ENCODE results near the gene ZNF639. TPM values are rescaled to one million over a fixed set of nuclear protein-coding genes. Genes with fewer than 3 reads are reported as not detected.

ZNF639 gene
- total RNA-seq, 6 experiments from 2014 or later, result 12.0 to 20.7 (median 14.7) TPM

GRCh38 chr3:179288845-179289244 is 34.0 kb upstream of the ZNF639 start:
- ATAC-seq, result no peak
- Histone ChIP-seq H3K9me3 (no peaks in the 10 kb centered on the region), H3K4me1 (no peaks in the 10 kb centered on the region), H3K27me3 (no peaks in the 10 kb centered on the region), H3K27ac (no peak overlapping the region), H3K36me3 (no peaks in the 10 kb centered on the region), H3K4me3 (no peak overlapping the region)
- 57% methylated on average over 4 of the region's 4 CpGs for WGBS (ENCODE audit: insufficient coverage, low coverage, low lambda C conversion rate, missing lambda C conversion rate)
- DNase-seq, result no peak
- intact Hi-C loops (cut with DNase I), result no loop called here
- no peak for TF ChIP-seq CTCF (IDR thresholded peaks at IDR 0.05)
- TF ChIP-seq POLR2A (IDR thresholded peaks at IDR 0.05), result no peak

DNA sequence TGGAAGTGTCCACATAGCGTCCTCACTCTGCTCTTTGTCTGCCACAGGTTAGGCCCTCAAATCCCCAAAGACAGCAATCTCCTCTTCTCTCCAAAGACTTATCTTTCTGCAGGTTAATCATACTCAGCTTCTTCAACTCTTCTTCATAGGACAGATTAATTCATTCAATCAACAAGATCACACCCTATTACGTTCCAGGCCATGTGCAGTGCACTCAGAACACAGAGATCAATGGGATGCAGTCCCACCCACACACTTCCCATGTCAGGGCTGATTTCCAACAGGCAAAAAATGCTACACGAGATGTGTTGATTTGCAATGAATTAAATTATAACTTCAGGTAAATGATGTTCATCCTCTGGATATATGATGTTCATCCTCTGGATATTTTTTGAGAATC is 33.5 kb upstream of the ZNF639 start:
- no peak overlapping the region for H3K27ac ChIP-seq
- no peak for DNase-seq
- H3K36me3 ChIP-seq, result no peaks in the 10 kb centered on the region
- no peak for ATAC-seq
- no peaks in the 10 kb centered on the region for H3K9me3 ChIP-seq
- WGBS (ENCODE audit: insufficient coverage, low coverage, low lambda C conversion rate, missing lambda C conversion rate), result 35% methylated on average over 3 of the region's 3 CpGs
- no peaks in the 10 kb centered on the region for H3K27me3 ChIP-seq
- intact Hi-C loops (cut with DNase I), result no loop called here
- TF ChIP-seq CTCF (IDR thresholded peaks at IDR 0.05) (no peak), POLR2A (IDR thresholded peaks at IDR 0.05) (no peak)
- H3K4me3 ChIP-seq, result no peak overlapping the region
- no peaks in the 10 kb centered on the region for H3K4me1 ChIP-seq

DNA sequence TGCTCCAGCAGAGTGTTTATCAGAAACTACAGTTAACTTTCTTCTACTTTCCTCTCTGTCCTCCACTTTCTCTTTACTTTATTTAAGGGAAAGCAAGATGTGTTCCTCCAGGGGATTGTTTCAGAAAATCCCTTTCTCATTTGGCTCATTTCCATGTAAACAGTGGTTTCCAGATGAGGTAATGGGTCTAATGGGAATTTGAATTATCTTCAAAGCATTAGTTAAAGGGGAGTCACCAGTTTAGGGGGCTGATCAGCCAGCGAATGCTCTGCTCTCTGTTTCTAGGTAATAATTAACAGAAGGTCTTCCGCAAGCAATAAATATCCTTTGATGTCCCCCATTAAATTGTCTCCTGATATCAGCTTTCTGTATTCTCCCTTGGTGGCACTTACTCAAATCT is 30.4 kb upstream of the ZNF639 start:
- ATAC-seq (no peak), DNase-seq (no peak)
- WGBS (ENCODE audit: insufficient coverage, low coverage, low lambda C conversion rate, missing lambda C conversion rate), result 56% methylated on average over 2 of the region's 2 CpGs
- no peak overlapping the region for H3K4me3 ChIP-seq
- H3K4me1 ChIP-seq, result no peaks in the 10 kb centered on the region
- no peak for TF ChIP-seq POLR2A (IDR thresholded peaks at IDR 0.05)
- no peak for TF ChIP-seq CTCF (IDR thresholded peaks at IDR 0.05)
- intact Hi-C loops (cut with DNase I), result no loop called here
- no peaks in the 10 kb centered on the region for H3K36me3 ChIP-seq
- no peak overlapping the region for H3K27ac ChIP-seq
- no peaks in the 10 kb centered on the region for H3K9me3 ChIP-seq
- H3K27me3 ChIP-seq, result no peaks in the 10 kb centered on the region

DNA sequence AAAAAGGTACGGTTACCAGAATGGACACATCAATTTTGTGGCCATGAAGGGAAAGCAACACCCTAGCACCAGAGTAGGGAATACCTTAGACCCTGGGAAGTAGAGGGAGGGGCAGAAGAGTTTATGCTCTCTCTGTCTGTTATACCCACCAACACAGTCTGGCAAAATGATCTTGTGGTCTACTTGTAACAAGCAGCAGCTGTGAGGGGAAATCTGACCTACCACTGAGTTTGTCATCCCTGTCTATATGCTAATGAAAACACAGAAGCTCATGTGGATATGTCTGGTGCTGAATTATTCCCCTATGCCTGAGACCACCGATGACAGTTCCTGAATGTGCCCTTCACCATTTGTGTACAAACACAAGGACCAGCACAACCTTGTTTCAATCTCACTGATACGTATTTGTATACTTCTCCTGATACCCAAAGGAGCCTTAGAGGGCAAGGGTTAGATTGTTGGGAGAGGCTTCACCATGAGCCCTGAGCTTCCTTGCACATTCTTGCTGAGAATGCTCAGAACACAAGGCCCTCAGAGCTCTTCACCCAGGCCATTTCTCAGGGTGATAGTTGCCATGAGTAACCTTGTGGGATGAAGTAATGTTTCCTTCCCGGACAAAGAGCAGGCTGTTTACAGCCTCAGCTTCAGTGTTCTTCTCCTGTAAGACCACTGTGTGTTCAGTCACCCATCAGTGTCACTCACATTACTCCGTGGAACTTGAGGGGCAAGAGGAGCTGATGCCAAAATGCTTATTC is 24.7 kb upstream of the ZNF639 start:
- intact Hi-C loops (cut with DNase I), result no loop called here
- TF ChIP-seq CTCF (IDR thresholded peaks at IDR 0.05) (no peak), POLR2A (IDR thresholded peaks at IDR 0.05) (no peak)
- H3K4me3 ChIP-seq, result no peak overlapping the region
- H3K27me3 ChIP-seq, result no peaks in the 10 kb centered on the region
- H3K27ac ChIP-seq, result no peak overlapping the region
- DNase-seq (no peak), ATAC-seq (no peak)
- WGBS (ENCODE audit: insufficient coverage, low coverage, low lambda C conversion rate, missing lambda C conversion rate), result 56% methylated on average over 4 of the region's 5 CpGs
- H3K4me1 ChIP-seq, result no peaks in the 10 kb centered on the region
- H3K36me3 ChIP-seq, result no peaks in the 10 kb centered on the region
- no peaks in the 10 kb centered on the region for H3K9me3 ChIP-seq

All from right lobe of liver (tissue), 6 donors.